ENCODE results near the gene PLA2G12A.

DNA sequence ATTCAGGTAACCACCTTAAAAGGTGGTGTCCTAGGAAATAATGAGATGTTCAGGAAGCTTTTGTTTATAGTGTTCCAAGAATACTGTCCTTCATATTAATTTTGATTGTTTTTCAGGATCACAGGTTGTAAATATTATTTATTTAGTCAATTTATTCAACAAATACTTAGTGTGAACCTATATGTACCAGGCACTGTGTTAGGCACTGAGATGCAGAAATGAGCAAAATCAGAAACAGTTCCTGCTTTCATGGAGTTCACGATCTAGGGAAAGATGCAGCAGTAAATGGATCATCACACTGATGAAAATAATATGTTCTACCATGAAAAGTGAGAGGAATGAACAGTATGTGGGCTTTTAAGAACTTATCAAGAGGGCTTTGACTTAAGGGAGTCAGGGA lies 18.2 kb upstream of the PLA2G12A start:
- TF ChIP-seq, protein P1, sequence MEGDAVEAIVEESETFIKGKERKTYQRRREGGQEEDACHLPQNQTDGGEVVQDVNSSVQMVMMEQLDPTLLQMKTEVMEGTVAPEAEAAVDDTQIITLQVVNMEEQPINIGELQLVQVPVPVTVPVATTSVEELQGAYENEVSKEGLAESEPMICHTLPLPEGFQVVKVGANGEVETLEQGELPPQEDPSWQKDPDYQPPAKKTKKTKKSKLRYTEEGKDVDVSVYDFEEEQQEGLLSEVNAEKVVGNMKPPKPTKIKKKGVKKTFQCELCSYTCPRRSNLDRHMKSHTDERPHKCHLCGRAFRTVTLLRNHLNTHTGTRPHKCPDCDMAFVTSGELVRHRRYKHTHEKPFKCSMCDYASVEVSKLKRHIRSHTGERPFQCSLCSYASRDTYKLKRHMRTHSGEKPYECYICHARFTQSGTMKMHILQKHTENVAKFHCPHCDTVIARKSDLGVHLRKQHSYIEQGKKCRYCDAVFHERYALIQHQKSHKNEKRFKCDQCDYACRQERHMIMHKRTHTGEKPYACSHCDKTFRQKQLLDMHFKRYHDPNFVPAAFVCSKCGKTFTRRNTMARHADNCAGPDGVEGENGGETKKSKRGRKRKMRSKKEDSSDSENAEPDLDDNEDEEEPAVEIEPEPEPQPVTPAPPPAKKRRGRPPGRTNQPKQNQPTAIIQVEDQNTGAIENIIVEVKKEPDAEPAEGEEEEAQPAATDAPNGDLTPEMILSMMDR (IDR thresholded peaks at IDR 0.05; ENCODE audit: low read depth, low read length), result no peak
- TF ChIP-seq EZH2phosphoT487 (IDR thresholded peaks at IDR 0.05; ENCODE audit: low read depth), result no peak
